GM18870 (cell line): ENCODE data around the gene ADORA1.

Experiments used
- ATAC-seq: cut with Tn5 transposase; IDR thresholded peaks from one replicate; pipeline ENCODE4 v1.9.1; 2021; ENCODE audit warnings: moderate library complexity; ENCODE audit not compliant: unreplicated experiment

Gene ADORA1

DNA sequence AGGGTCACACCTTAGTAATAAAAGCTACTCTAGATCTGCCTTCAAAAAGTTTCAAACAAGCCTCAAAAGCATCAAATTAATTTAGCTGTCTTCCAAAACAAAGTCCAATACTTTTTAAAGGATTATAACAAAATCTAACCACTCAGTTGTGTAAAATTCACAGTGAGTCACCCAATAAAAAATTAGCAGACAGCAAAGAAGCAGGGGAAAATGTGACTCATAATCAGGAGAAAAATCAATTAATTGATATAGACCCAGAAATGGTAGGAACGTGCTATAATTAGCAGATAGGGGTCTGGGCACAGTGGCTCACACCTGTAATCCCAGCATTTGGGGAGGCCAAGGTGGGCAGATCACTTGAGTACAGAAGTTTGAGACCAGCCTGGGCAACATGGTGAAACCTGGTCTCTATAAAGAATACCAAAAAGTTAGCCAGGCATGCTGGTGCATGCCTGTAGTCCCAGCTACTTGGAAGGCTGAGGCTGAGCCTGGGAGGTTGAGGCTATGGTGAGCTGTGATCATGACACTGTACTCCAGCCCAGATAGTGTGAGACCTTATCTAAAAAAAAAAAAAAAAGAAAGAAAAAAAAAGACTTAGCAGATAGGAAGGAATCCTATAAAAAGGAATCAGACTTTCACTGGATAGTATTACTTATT is 33.6 kb upstream of the ADORA1 start:
- ATAC-seq, result no peak

DNA sequence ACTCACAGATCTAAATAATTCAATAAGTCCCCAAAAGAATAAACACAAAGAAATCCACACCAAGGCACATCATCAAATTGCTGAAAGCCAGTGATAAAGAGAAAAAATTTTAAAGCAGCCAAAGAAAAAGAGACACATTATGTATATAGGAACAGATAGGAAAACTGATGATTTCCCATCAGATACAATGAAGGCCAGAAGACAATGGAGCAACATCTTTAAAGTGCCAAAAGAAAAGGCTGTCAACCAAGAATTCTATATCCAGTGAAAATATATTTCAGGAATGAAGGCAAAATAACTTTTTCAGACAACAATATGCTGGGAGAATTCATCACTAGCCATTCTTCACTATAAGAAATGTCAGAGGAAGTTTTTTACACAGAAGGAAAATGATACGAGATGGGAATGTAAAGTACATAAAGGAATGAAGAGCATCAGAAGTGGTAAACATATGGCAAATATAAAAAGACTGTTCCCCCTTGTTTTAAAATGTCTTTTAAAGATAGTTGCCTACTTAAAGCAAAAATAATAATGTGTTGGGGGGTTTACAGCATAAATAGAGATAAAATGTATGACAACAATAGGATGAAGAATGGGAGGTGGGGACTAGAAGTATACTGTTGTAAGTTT is 32.4 kb upstream of the ADORA1 start:
- no peak for ATAC-seq

DNA sequence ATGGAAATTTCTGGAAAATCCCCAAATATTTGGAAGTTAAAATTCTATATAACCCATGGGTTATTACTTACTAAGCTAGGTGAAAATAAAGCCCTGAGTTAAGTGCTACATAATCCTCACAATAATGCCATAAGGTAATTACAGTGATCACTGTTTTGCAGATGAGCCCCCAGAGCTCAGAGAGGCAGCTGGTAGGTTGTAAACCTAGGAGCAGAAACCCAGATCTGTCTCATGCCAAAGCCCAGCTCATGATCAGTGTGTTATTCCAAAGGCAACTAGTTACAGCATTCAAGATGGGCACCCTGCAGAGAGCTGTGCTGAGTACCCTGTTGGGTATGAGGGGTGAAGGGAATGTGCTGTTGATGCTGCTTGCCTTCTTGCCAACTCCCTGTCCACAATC is 31.0 kb upstream of the ADORA1 start:
- no peak for ATAC-seq

DNA sequence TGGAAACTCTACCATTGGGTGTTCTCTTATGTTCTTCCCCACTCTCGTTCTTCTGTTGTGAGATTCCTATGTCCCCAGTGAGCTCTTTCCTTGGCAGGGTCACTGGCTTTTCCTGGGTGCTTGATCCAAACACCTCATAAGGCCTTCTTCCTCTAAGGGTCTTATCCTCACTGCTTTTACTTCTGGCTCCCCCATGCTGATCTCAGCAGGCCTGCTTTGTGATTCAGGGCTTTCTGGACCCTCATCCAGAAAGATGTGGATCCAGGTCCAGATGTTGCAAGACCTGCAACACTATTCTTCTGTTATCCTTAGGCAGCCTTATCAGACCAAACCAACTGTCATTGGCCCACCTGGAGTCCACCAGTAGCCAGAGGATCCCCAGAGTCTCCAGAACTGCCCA is 30.5 kb upstream of the ADORA1 start:
- ATAC-seq, result no peak

DNA sequence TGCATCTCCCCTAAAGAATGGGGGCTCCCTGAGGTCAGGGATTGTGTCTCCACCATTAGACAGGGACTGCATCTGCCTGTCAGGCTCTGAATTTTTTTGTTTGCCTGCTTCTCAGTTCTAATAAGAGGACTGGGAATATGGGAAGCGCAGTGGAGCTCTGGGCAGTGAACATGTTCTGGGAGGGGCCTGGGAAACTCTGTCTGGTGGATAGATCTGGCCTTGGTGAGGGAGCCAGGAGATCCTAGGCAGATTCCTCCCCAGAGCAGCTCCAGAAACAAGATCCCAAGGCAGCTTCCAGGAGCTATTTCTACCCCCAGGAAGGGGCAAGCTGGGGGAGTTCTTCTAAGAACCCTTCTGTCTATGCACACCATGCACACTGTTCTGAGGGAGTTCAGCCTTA is 29.1 kb upstream of the ADORA1 start:
- ATAC-seq, result no peak

DNA sequence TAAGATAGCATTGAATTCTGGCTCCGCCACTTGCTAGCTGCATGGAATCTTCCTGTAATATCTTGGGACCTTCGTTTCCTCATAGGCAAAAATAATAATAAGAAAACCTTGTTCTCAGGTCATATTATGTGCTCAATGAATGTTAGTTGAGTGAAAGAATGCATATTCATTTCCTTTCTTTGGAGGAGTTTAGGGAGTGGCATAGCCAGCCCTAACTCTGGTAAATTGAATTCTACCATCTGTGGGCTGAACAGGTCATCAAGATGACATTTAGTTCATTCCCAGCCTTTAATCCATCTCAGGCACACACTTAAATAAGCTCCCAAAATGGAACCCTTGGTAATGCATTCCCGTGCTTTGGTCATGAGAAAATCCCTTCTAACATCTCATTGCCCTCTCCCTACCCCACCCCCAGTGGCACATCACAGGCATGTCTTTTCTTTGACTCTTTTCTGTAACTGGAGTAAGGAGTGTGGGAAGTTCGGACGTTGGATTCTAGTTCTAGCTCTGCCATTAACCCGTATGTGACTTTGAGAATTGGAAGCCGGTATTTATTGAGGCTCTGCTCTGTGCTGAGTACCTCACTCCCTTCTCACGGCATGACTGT is 28.5 kb upstream of the ADORA1 start:
- ATAC-seq, result no peak

DNA sequence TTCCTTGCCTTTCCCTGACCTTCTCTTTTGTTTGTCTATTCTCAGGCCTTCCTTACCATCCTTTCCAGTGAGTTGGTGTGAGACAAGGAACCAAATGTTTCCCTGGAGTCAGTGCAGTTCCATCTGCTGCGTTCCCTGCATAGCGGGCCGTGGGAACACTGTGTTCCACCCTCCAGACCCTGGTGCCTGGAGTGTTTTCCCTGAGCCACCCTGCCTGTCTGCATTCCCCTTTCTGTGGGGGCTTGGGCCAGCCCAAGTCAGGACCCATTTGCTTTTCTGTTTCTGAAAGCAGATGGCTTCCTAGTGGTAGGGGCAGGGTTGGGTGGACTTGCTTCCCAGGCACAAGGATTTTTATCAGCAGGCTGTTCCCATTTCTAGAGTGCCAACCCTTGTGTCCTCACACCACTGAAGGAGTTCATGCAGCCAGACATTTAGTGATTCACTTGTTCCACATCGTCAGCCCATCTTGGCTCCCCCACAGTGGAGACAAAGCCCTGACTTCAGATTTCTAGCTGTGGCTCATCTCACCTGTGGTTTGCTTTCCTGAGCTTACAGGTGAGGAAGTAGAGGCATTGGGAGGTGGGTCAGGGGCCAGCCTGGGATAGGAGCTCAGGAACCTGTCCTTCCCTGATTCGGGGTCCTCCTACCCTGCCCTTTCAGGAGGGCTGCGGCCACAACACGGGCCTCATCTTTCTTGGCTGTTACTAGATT is 27.6 kb upstream of the ADORA1 start:
- ATAC-seq, result no peak

DNA sequence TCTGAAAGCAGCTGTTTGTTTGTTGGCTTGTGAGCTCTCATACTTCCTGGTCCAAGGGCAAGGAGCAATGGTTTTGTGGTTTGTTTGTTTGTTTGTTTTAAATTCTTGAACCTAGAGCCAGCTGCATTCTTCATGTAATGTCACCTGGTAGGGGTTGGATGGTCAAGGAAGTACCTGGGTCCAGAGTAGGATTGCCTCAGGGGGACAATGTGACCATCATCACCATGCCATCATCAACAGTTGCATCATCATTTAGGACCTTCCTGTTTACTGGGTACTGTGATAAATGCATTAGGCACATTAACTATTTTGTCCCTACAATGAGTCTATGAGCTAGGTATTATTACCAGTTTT is 27.0 kb upstream of the ADORA1 start:
- no peak for ATAC-seq

DNA sequence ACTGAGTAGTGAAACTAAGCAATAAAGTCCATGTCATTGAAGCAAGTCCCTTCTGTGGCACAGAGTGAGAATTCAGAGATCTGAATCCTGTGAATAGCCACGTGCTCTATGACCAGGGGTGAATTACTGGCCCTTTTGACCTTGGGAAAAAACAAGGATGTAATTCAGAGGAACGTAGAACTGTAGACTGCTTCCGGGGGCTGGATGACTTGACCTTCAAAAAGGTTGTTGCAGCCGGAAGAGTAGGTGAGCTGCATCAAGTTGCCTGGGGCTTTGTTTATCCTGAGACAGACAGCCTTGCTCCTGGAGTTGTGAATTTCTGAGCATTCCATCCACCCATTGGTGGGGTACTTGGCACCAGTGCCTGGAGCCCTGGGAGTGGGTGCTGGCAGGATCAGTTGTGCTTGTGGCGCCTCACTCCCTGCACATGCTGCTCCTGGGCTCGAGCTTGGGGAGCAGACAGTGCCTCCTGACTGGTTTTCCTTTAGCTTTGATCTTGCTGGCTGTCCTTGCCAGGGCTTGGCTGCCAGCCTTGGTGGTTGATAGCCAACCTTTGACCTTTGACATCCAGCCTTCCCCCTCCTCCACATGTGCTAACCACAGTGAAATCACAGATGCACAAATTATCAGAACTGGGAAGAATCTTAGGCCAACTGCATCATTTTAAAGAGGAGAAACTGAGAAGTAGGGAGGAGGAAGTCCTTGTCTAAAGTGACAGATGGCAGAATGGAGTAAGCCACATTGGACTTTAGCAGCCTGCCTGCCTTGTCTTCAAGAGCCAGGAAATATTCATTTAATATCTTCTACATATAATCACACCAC is 25.5 kb upstream of the ADORA1 start:
- no peak for ATAC-seq

DNA sequence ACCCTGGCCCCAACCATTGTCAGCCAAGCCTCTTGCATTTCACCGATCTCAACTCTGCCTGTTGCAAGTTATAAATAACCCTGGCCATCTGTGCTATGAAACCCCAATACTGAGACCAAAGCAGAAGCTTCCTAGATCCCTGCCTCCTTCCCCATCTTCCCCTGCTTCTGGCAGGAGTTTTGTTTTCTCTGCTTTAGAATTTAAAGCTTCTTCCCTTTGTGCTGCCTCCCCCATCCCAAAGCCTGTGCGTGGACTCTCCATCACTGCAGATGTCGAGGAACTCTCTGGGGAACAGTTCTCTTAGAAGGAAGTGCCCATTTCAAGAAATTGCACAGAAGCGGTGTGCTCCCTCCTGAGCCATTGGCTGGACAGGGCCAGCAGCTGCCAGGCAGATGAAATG is 24.3 kb upstream of the ADORA1 start:
- no peak for ATAC-seq

DNA sequence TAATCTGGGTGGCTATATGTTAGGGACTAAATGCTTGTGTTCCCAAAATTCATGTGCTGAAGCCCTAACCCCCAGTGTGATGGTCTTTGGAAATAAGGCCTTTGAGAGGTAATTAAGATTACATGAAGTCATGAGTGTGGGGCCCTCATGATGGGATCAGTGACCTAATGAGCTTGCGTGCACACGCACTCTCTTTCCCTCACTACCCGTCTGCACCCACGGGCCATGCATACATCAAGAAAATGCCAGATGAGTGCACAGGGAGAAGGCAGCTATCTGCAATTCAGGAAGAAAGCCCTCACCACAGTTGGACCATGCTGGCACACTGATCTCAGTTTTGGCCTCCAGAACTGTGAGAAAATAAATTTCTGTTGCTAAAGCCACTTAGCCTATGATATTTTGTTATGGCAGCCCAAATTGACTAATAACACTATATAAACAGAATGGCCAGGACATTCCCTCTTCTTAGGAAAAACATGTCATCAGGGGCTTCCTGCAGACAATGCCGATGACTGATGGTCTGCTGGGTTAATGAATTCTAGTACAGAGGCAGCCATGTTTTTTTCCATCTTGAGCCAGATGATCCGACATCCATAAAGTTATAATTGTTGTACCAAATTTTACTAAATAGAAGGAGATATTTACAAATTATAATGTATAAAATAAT is 23.6 kb upstream of the ADORA1 start:
- ATAC-seq, result no peak

DNA sequence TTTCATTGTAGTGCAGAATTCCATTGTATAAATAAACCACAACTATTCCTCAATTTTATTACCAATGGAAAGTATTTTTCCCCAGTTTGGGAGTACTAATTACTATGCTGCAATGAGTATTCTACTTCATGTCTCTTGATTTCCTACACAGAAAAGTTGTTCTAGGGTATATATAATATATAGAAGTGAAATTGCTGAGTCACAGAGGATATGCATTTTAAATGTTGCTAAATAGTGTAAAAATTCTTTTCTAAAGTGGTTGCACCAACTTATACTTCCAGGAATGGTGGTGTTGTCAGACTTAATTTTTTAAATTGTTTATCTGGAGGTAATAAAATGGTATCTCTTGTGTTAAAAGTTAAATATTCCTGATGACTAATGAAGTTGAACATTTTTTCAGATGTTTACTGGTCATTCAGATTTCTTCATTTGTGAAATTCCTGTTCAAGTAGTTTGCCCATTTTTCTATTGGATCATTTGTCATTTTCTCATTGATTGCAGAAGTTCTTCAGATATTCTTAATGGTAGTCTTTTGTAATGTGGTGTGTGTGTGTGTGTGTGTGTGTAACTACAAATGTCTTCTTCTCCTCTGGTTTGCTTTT is 22.6 kb upstream of the ADORA1 start:
- ATAC-seq, result no peak

DNA sequence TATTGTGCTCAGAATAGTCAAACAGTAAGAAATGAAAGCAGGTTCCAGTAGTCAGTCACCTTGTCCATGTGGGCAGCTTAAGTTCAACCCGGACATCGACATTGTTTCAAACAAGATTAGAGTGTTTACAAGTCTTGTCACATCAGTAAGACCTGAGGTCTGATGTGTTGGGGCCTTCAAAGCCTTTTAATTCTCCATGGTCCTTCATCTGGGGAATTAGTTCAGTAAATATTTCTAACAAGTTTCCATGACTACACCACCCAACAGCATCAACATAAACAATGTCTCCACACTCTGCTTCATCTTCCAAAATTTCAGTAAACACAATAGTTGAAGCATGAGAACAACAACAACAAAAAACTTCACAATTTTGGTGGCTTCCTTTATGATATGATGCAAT is 15.1 kb upstream of the ADORA1 start:
- ATAC-seq, result no peak

DNA sequence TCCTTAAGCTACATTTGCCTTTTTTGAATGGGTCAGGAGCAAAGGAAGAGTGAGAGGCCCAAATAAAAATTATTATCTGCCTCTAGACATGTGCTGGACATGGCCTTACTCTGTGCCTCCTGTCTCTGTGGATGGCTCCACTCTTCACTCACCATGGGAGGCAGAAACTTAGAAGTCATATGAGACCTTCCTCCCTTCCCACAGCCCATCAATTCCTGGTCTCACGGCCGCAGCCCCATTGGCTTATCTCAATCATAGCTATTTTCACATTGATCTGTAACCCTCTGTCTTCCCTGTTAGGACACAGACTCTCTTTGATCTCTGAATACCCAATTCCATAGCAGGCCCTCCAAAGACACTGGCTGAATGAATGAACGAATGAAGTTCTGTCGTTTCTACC is 14.2 kb upstream of the ADORA1 start:
- ATAC-seq, result no peak

DNA sequence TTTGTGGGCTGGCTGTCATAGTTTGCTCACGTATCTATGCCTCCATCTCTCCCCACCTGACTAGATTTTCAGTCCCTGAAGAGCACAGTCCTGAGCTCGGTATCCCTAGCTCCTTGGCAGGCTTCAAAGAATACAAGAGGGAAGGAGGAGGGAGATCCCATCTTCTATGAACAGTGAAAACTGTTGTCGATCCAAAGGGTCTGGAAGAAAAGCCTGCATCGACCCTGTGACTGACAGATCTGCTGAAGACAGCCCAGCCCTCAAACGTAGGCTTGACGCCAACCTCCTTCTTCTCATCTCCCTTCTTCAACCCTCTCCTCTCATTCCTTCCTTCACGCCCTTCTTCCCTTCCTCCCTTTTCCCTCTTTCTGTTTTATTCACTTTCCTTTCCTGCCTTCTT is 13.3 kb upstream of the ADORA1 start:
- no peak for ATAC-seq

DNA sequence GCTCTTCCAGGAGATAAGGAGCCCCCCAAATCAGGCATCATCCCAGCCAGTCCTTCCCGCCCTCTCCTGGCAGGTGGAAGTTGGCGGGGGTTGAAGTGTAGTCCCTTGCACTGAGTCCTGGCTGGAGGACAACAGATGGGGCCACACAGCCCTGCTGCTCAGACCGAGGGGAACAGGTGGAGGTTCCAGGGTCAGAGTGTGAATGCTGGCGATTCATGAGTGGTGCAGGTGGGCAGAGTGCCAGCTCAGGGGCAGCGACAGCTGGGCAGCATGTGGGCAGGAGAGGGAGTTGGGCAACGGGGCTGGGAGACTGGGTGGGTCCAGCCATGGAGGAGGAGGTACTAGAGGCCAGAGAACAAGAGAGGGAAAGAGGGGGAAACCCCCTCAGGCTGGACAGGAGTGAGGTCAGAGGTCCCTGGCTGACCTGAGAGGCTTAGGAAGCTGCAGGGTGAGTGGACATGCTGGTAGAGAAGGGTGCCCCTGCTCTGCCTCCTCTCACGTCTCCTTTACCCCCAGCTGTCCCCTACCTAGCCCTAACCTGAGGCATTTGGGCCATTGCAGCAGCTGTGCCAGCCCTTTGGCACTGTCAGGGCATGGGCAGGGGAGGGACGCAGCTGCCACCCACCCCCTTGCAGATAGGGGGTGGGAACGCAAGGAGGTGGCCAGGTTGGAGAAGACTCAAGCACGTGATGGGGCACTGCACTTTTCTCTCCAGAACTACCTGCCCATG is 11.3 kb upstream of the ADORA1 start:
- ATAC-seq, result no peak

DNA sequence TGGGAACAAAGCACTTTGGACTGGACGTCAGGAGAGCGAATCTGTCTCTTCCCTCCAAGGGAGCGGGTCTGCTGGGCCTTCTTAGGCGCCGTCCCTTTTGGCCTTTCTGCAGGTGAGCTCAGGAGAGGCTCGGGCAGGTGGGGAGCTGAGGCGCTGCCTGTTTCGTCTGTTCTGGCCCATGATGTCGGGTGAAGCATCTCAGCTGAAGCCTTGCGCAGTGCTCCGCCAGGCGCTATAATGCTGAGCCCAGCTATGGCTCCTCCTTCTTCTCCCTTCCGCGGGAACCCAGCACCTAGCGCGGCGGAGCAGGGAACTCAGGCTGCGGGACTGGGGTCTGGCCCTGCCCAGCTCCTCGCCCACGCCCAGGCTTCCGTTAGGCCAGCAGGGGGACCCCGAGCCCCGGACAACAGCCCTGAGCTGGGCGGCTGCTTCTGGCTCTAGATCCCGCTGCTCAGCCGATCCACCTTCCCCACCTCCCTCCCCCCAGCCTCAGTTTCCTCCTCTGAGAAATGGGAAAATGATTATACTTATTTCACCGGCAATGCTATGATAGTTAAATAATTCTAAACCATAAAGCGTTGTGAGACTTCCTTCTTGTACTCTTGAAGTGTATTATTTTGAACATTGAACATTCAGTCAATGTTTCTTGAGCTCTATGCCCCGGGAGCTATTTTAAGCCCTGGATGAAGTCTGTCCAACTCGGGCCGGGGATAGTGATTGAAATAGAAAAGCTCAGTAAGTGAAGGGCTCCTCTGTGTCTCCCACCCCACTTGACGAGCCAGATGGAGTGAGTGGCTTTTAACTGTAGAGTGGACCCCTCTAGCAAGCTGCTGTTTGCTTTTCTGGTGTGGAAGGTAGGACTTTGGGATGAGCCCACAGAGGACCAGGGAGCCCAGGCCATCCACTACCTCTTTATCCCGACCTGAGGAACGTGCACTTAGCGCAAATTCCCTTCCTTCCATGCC is 9.6 kb upstream of the ADORA1 start:
- no peak for ATAC-seq

DNA sequence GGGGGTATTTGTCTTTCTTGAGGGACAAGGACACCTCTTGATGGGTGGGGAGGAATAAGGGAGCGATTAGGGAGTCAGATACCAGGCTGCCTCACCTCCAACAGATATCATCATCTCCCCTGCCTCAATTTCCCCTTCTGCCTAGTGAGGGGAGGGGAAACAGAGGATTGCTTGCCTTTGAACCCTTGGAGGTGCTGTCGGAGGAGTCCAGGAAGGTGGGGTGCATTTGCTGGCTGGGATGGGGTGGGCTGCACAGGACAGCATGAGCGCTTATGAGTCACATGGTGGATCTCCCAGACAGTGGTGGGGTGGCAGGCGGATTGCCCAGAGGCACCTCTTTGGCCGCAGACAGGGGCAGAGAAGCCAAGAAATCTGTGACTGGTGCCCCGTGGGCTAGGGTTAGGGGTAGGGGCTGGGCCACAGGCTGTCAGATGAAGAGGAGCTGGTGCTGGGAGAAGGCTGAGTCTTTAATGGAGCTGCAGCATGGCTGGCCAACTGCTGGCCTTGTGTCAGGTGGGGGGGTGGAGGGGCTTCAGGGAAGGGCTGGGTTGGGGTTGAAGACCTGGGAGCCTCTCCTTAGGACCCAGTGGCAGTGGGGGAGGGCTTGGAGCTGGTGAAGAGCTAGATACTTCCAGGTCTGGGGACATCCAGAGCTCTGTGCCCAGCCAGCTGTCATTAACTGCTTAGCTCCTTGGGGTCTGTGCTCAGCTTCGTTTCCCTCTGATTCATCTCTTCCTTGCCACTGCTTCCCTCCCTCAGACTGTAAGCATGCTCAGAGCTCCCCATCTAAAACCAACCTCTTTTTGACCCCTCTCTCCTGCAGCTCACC is 7.0 kb upstream of the ADORA1 start:
- no peak for ATAC-seq
